Ishikawa (cell line): ENCODE results near the gene KRT38.
A peak's percentile ranks its signal among the peaks of the same experiment; 100 is the strongest.

Experiments
- CEBPB ChIP-seq: IDR thresholded peaks from 2 replicates; pipeline ENCODE4 v1.6.1; 2012
- CREB1 ChIP-seq: IDR thresholded peaks from 2 replicates; pipeline ENCODE4 v1.6.1; 2012; ENCODE audit warnings: low read depth
- EGR1 ChIP-seq: IDR thresholded peaks from 2 replicates; pipeline ENCODE4 v1.6.1; 2012
- EP300 ChIP-seq: IDR thresholded peaks from 2 replicates; pipeline ENCODE4 v1.6.1; 2012; ENCODE audit warnings: borderline replicate concordance
- FOXM1 ChIP-seq: IDR thresholded peaks from 2 replicates; pipeline ENCODE4 v1.6.1; 2012; ENCODE audit warnings: low read depth, borderline replicate concordance
- MAX ChIP-seq: IDR thresholded peaks from 2 replicates; pipeline ENCODE4 v1.6.1; 2012
- NFIC ChIP-seq: IDR thresholded peaks from 2 replicates; pipeline ENCODE4 v1.6.1; 2012
- RAD21 ChIP-seq: IDR thresholded peaks from 2 replicates; pipeline ENCODE4 v1.6.1; 2012; ENCODE audit warnings: low read depth
- REST ChIP-seq: IDR thresholded peaks from 2 replicates; pipeline ENCODE4 v1.6.1; 2012; ENCODE audit warnings: low read depth, mild to moderate bottlenecking
- TAF1 ChIP-seq: IDR thresholded peaks from 2 replicates; pipeline ENCODE4 v1.6.1; 2012; ENCODE audit warnings: low read depth, mild to moderate bottlenecking
- TCF12 ChIP-seq: IDR thresholded peaks from 2 replicates; pipeline ENCODE4 v1.6.1; 2012; ENCODE audit warnings: low read depth
- TEAD4 ChIP-seq: IDR thresholded peaks from 2 replicates; pipeline ENCODE4 v1.6.1; 2012
- USF1 ChIP-seq: IDR thresholded peaks from 2 replicates; pipeline ENCODE4 v1.6.1; 2012
- YY1 ChIP-seq: IDR thresholded peaks from 2 replicates; pipeline ENCODE4 v1.6.1; 2012; ENCODE audit warnings: low read depth
- ZBTB7A ChIP-seq: IDR thresholded peaks from 2 replicates; pipeline ENCODE4 v1.6.1; 2012; ENCODE audit warnings: low read depth

The KRT38 gene

GRCh38 chr17:41417576-41418015 lies 23.2 kb downstream of the KRT38 start:
- TF ChIP-seq RAD21 (peak; percentile 46), YY1 (no peak), MAX (no peak), ZBTB7A (no peak), EGR1 (no peak)

GRCh38 chr17:41417127-41417526 lies 23.7 kb downstream of the KRT38 start:
- no peak for TF ChIP-seq NFIC
- no peak for TF ChIP-seq EGR1
- TF ChIP-seq ZBTB7A = no peak
- TF ChIP-seq TEAD4 = no peak
- no peak for TF ChIP-seq RAD21
- no peak for TF ChIP-seq TAF1
- no peak for TF ChIP-seq TCF12
- TF ChIP-seq EP300 = no peak
- no peak for TF ChIP-seq CEBPB
- TF ChIP-seq REST = no peak
- TF ChIP-seq MAX = no peak
- TF ChIP-seq USF1 = no peak
- TF ChIP-seq FOXM1 = no peak
- TF ChIP-seq CREB1 = no peak
- TF ChIP-seq YY1 = no peak

- TF ChIP-seq TCF12 = no peak
- TF ChIP-seq MAX = no peak
- TF ChIP-seq TAF1 = no peak
- TF ChIP-seq ZBTB7A = no peak
- TF ChIP-seq TEAD4 = no peak
- TF ChIP-seq CREB1 = no peak
- TF ChIP-seq FOXM1 = no peak
These were observed 24.3 kb downstream of the KRT38 start for GRCh38 chr17:41416479-41416878.

GRCh38 chr17:41415833-41416335 lies 24.9 kb downstream of the KRT38 start:
- TF ChIP-seq TEAD4 (0 out of 2 replicates have a peak, but pooled peaks have one; percentile 9), EGR1 (no peak), FOXM1 (no peak)

GRCh38 chr17:41415411-41415810 lies 25.4 kb downstream of the KRT38 start:
- TF ChIP-seq RAD21 (no peak), ZBTB7A (no peak)

GRCh38 chr17:41413982-41414381 lies 26.8 kb downstream of the KRT38 start:
- TF ChIP-seq TEAD4 (no peak), REST (no peak)

GRCh38 chr17:41413353-41413957 lies 27.3 kb downstream of the KRT38 start:
- TF ChIP-seq CEBPB = no peak
- TF ChIP-seq ZBTB7A = no peak
- no peak for TF ChIP-seq NFIC
- no peak for TF ChIP-seq TEAD4
- TF ChIP-seq TAF1 = no peak
- no peak for TF ChIP-seq EGR1
- no peak for TF ChIP-seq EP300
- TF ChIP-seq USF1 = no peak
- no peak for TF ChIP-seq CREB1
- TF ChIP-seq MAX = no peak
- no peak for TF ChIP-seq YY1
- no peak for TF ChIP-seq RAD21
- TF ChIP-seq TCF12 = no peak
- no peak for TF ChIP-seq REST
- no peak for TF ChIP-seq FOXM1
